Activated CD4-positive, alpha-beta T cell treated with anti-CD3 and anti-CD28 coated beads for 36 hours (primary cell): ENCODE data around the gene STARD3. TPM values are rescaled to one million over a fixed set of nuclear protein-coding genes. Genes with fewer than 3 reads are reported as not detected.
"Not testable (repeated sequence)": the region's sequence is repeated elsewhere in the genome, so short reads cannot be mapped to it uniquely, and the experiment has no call there.

ENCODE experiments used
- ATAC-seq: fragments of 200-7000 bp; cut with Tn5 transposase; one replicate; pipeline ENCODE4 v1.10.0; 2021; ENCODE audit warnings: mild to moderate bottlenecking, moderate library complexity
- CTCF ChIA-PET: fragments of 350-600 bp; sonication (Branson Sonifier 250); formaldehyde crosslinking; loops from one replicate; lab custom pipeline; 2021; ENCODE audit warnings: antibody characterized with exemption; lab: Charles Lee
- POLR2A ChIA-PET: fragments of 350-600 bp; sonication (Branson Sonifier 250); formaldehyde crosslinking; loops from one replicate; lab custom pipeline; 2021; ENCODE audit warnings: antibody characterized with exemption, inconsistent platforms; lab: Charles Lee
- DNase-seq: peaks from one replicate; pipeline ENCODE4 v3.0.0-alpha.2; 2020
- H3K27ac Mint-ChIP-seq: one replicate; pipeline ENCODE4 v1.8.0; 2021; ENCODE audit warnings: mixed read lengths
- H3K27me3 Mint-ChIP-seq: one replicate; pipeline ENCODE4 v1.8.0; 2021; ENCODE audit warnings: mixed read lengths
- H3K36me3 Mint-ChIP-seq: one replicate; pipeline ENCODE4 v1.8.0; 2021; ENCODE audit warnings: low read depth, mixed read lengths
- H3K4me1 Mint-ChIP-seq: one replicate; pipeline ENCODE4 v1.8.0; 2021; ENCODE audit warnings: mixed read lengths
- H3K4me3 Mint-ChIP-seq: one replicate; pipeline ENCODE4 v1.8.0; 2021; ENCODE audit warnings: mild to moderate bottlenecking, moderate library complexity, mixed read lengths
- H3K9me3 Mint-ChIP-seq: one replicate; pipeline ENCODE4 v1.8.0; 2021; ENCODE audit warnings: low read depth, mixed read lengths
- intact Hi-C, 2 experiments: fragments of 100-400 bp; cut with DNase I in 1 of 2; cut with micrococcal nuclease in 1 of 2; formaldehyde crosslinking; loops; one replicate each; pipeline versions ENCODE4 v1.14.2 to v1.15.1; 2022 to 2024; cut with DNase I, micrococcal nuclease
- total RNA-seq, 2 experiments: library from RNA; stranded (reverse); gene quantifications; one replicate each; pipeline ENCODE4 v1.2.3, GENCODE V29; 2021

The STARD3 gene
- total RNA-seq, 2 experiments from 2014 or later = 46.8 to 77.9 TPM

GRCh38 chr17:39709998-39710964 is 73.3 kb downstream of the STARD3 start:
- H3K4me3 Mint-ChIP-seq = no peak overlapping the region
- no peaks in the 10 kb centered on the region for H3K27me3 Mint-ChIP-seq
- no peak for DNase-seq
- CTCF ChIA-PET = interaction anchor here (0.9 to 1.7 kb wide), 4 partner anchors 10 to 89 kb away, joined by 3 to 5 read pairs (median 3); no protein-coding TSS in a partner anchor
- POLR2A ChIA-PET = interaction anchor here (0.8 kb wide), 1 partner anchor 10 kb away, joined by 5 read pairs; no protein-coding TSS in a partner anchor
- ATAC-seq = no peak
- no peaks in the 10 kb centered on the region for H3K9me3 Mint-ChIP-seq
- peaks cover 10% of the 10 kb centered on the region for H3K4me1 Mint-ChIP-seq
- no peaks in the 10 kb centered on the region for H3K36me3 Mint-ChIP-seq
- H3K27ac Mint-ChIP-seq = no peak overlapping the region
- intact Hi-C loops = no loop called here

- ATAC-seq, H3K36me3 Mint-ChIP-seq, intact Hi-C loops, H3K27me3 Mint-ChIP-seq, DNase-seq, H3K9me3 Mint-ChIP-seq, H3K4me3 Mint-ChIP-seq, H3K27ac Mint-ChIP-seq: not testable (repeated sequence)
- H3K4me1 Mint-ChIP-seq = peaks cover 10% of the 10 kb centered on the region
- POLR2A ChIA-PET = interaction anchor here (0.8 kb wide), 1 partner anchor 9 kb away, joined by 5 read pairs; no protein-coding TSS in a partner anchor
- CTCF ChIA-PET = interaction anchor here (0.9 to 1.7 kb wide), 4 partner anchors 10 to 89 kb away, joined by 3 to 5 read pairs (median 3); no protein-coding TSS in a partner anchor
Observed at GRCh38 chr17:39711071-39711470, 74.1 kb downstream of the STARD3 start.

- no peaks in the 10 kb centered on the region for H3K36me3 Mint-ChIP-seq
- intact Hi-C loops = no loop called here
- peaks cover 8% of the 10 kb centered on the region for H3K4me1 Mint-ChIP-seq
- H3K27ac Mint-ChIP-seq = no peak overlapping the region
- ChIA-PET POLR2A (no interaction called here), CTCF (interaction anchor here (1.7 kb wide), 1 partner anchor 87 kb away, joined by 3 read pairs; no protein-coding TSS in a partner anchor)
- DNase-seq (no peak), ATAC-seq (no peak)
- no peaks in the 10 kb centered on the region for H3K9me3 Mint-ChIP-seq
- H3K4me3 Mint-ChIP-seq = no peak overlapping the region
- no peaks in the 10 kb centered on the region for H3K27me3 Mint-ChIP-seq
Observed at GRCh38 chr17:39711851-39712250, 74.9 kb downstream of the STARD3 start.

Other genes starting within 250 kb of the STARD3 start
- 10 to 100 TPM; 16.9 to 18.9 TPM for gene FBXL20, start 235.5 kb upstream of the STARD3 start, total RNA-seq
- 10 to 100 TPM; 66.1 to 76.1 TPM for gene MED1, start 185.9 kb upstream of the STARD3 start, total RNA-seq
- 10 to 100 TPM; 65.9 to 83.3 TPM for gene CDK12, start 175.7 kb upstream of the STARD3 start, total RNA-seq
- not detected for gene NEUROD2, start 29.2 kb upstream of the STARD3 start, total RNA-seq
- gene PPP1R1B, start 10.2 kb upstream of the STARD3 start, total RNA-seq = under 1 TPM in 1 of 2 experiments, not detected in 1; 0.18 TPM
- under 1 TPM; 0.82 to 0.95 TPM for gene TCAP, start 28.2 kb downstream of the STARD3 start, total RNA-seq
- not detected for gene PNMT, start 31.3 kb downstream of the STARD3 start, total RNA-seq
- gene PGAP3, start 50.9 kb downstream of the STARD3 start, total RNA-seq = 10 to 100 TPM in 1 of 2 experiments, 1 to 10 TPM in 1; 8.6 to 11.9 TPM
- 1 to 10 TPM; 5.8 to 6.0 TPM for gene ERBB2, start 62.9 kb downstream of the STARD3 start, total RNA-seq
- gene MIEN1, start 93.4 kb downstream of the STARD3 start, total RNA-seq = 10 to 100 TPM; 32.5 to 39.4 TPM
- 1 to 10 TPM; 2.0 to 3.3 TPM for gene GRB7, start 100.8 kb downstream of the STARD3 start, total RNA-seq
- 10 to 100 TPM; 37.6 to 50.4 TPM for gene IKZF3, start 227.2 kb downstream of the STARD3 start, total RNA-seq
- under 1 TPM; 0.19 to 0.34 TPM for gene ZPBP2, start 231.1 kb downstream of the STARD3 start, total RNA-seq